ENCODE results near the gene ACE.

Gene ACE

DNA sequence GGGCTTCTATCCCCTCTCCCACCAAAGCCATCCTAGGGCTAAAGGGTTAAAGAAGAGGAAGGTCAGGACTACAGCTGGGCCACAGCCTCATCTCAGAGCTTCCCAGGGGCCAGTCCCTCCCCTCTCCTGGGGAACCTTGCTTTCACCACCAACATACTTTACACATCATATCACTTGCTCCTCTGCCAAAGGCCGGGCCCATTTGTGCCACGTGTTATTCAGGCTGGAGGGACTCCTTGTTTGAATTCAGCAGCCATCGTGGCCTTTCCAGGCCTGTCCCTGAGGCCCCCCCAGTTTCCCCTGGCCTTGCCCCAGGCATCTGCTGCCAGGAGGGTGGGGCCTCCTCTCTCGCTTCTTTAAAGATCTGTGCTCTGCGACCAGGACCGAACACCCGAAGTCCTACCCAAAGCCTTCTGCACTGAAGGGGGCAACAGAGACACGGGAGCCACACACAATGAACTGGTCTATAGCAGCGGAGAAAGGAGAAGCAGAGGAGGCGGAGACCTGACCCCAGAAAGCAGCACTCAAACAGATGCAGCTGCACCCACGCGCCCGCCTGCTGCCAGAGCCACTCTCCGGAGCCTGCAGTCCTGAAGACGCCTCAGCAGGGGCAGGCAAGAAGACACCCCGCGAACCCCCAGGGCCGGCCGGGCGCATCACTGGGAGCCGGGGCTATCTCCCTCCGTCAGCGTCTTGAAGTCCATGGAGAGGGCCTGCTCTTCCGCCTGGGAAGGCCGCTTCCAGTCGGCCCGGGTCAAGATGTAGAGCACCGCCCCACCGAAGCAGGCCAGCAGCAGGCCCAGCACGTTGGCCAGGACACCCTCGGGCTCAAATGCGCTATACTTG, 42.9 kb upstream of the ACE start:
- Mint-ChIP-seq H3K27me3 (ENCODE audit: low read depth) (no peaks in the 10 kb centered on the region), H3K27ac (peak overlapping the region in 1 of 3 experiments; percentile 56), H3K4me1 (peaks cover 24% of the 10 kb centered on the region), H3K4me3 (no peak overlapping the region), H3K9me3 (no peaks in the 10 kb centered on the region), H3K36me3 (ENCODE audit: low read depth) (no peaks in the 10 kb centered on the region)
- TF ChIP-seq CTCF (IDR thresholded peaks at IDR 0.05; ENCODE audit: unreplicated experiment in 3 of 3), result no peak

DNA sequence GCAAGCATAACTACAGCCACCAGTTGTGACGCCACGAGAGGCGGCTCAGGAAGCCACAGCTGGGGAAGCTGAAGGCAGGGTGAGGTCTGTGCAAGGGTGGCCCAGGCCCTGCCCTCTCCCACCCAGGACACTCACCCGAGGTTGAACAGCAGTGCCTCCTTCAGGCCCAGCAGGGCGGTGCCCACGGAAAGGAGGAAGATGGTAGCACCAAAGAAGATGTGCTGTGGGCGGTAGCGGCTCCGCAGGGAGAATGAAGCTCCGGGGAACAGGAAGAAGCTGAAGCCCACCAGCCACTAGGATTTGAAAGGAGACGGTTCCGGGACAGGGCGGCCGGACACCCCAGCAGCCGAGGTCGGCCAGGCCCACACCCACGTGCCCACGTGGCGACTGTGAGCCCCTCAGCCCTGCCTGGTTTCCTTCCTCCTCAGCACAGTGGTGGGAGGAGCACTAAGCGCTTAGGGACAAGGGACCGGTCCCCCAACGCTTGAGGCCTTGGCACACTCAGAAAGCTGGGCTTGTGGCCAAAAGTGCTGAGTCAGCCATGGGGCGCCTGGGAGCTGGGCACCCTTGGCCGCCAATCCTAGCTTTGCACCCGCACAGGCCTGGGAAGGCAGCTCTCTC, 41.8 kb upstream of the ACE start:
- H3K36me3 Mint-ChIP-seq (ENCODE audit: low read depth), result no peaks in the 10 kb centered on the region
- peaks cover 4% of the 10 kb centered on the region for H3K27me3 Mint-ChIP-seq (ENCODE audit: low read depth)
- no peaks in the 10 kb centered on the region for H3K9me3 Mint-ChIP-seq
- TF ChIP-seq CTCF (IDR thresholded peaks at IDR 0.05; ENCODE audit: unreplicated experiment in 3 of 3), result no peak
- no peak overlapping the region for H3K4me3 Mint-ChIP-seq
- H3K4me1 Mint-ChIP-seq, result peaks cover 29% of the 10 kb centered on the region
- no peak overlapping the region for H3K27ac Mint-ChIP-seq

- no peak for TF ChIP-seq CTCF (IDR thresholded peaks at IDR 0.05; ENCODE audit: unreplicated experiment in 3 of 3)
- no peaks in the 10 kb centered on the region for H3K9me3 Mint-ChIP-seq
- no peak overlapping the region for H3K27ac Mint-ChIP-seq
Observed at GRCh38 chr17:63435681-63436522, 41.0 kb upstream of the ACE start.

DNA sequence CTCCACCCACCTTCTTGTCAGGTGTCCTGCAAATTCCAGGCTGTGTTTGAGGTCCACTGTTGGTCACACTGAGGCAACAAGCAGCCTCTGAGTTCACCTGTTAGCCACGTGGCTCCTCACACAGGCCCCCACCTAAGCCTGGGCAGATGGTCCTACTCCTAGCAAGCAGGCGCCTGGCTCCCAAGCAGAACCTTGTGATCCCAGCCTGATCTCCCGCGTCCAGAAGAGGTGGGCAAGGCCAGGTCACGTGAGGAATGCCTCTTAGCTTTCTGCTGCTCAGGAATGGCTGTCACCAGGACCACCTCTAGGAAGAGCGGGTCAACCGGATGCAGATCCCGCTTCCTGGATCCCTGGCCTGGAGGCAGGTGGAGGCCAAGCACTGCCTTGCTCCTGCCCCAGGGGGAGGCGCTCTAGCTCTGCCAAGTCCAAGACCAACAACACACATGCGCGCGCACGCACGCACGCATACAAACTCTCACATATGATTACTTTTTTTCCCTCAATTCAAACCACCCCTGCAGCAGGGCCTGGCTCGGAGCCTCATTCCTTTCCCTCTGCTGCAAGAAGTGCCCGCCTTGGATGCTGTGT, 40.2 kb upstream of the ACE start:
- no peak for TF ChIP-seq CTCF (IDR thresholded peaks at IDR 0.05; ENCODE audit: unreplicated experiment in 3 of 3)
- Mint-ChIP-seq H3K36me3 (ENCODE audit: low read depth) (no peaks in the 10 kb centered on the region), H3K27ac (no peak overlapping the region), H3K27me3 (ENCODE audit: low read depth) (peaks cover 4% of the 10 kb centered on the region), H3K4me3 (no peak overlapping the region), H3K9me3 (no peaks in the 10 kb centered on the region), H3K4me1 (peaks cover 29% of the 10 kb centered on the region)

More at GRCh38 chr17:63435681-63436522, 41.0 kb upstream of the ACE start:
- H3K4me3 Mint-ChIP-seq, result no peak overlapping the region
- H3K27me3 Mint-ChIP-seq (ENCODE audit: low read depth), result peaks cover 4% of the 10 kb centered on the region
- H3K36me3 Mint-ChIP-seq (ENCODE audit: low read depth), result no peaks in the 10 kb centered on the region
- peaks cover 29% of the 10 kb centered on the region for H3K4me1 Mint-ChIP-seq

- no peak overlapping the region for H3K4me3 Mint-ChIP-seq
- no peaks in the 10 kb centered on the region for H3K36me3 Mint-ChIP-seq (ENCODE audit: low read depth)
- H3K4me1 Mint-ChIP-seq, result peaks cover 21% of the 10 kb centered on the region
- TF ChIP-seq CTCF (IDR thresholded peaks at IDR 0.05; ENCODE audit: unreplicated experiment in 3 of 3), result no peak
- H3K27ac Mint-ChIP-seq, result no peak overlapping the region
- no peaks in the 10 kb centered on the region for H3K9me3 Mint-ChIP-seq
- peaks cover 4% of the 10 kb centered on the region for H3K27me3 Mint-ChIP-seq (ENCODE audit: low read depth)
Observed at GRCh38 chr17:63437287-63438091, 39.4 kb upstream of the ACE start.
